Astrocyte of the spinal cord (primary cell): ENCODE data around the gene MYO3B.
A peak's percentile ranks its signal among the peaks of the same experiment; 100 is the strongest.

Experiments
- DNase-seq: peaks from one replicate; pipeline ENCODE4 v3.0.0; 2011; ENCODE audit warnings: low read depth, low spot score
- H3K4me3 ChIP-seq: 2 replicates; pipeline ENCODE4 v1.5.1; 2011; ENCODE audit warnings: low read depth, mild to moderate bottlenecking, low read length, moderate library complexity
- CTCF ChIP-seq: IDR thresholded peaks from 2 replicates; pipeline ENCODE4 v1.5.1; 2012; ENCODE audit warnings: low read depth, mild to moderate bottlenecking, low read length, inconsistent platforms
- in situ Hi-C: cut with HindIII; loops from 2 replicates; pipeline ENCODE4 v1.10.0; 2017; ENCODE audit warnings: low sequenced_read_pairs

The MYO3B gene

DNA sequence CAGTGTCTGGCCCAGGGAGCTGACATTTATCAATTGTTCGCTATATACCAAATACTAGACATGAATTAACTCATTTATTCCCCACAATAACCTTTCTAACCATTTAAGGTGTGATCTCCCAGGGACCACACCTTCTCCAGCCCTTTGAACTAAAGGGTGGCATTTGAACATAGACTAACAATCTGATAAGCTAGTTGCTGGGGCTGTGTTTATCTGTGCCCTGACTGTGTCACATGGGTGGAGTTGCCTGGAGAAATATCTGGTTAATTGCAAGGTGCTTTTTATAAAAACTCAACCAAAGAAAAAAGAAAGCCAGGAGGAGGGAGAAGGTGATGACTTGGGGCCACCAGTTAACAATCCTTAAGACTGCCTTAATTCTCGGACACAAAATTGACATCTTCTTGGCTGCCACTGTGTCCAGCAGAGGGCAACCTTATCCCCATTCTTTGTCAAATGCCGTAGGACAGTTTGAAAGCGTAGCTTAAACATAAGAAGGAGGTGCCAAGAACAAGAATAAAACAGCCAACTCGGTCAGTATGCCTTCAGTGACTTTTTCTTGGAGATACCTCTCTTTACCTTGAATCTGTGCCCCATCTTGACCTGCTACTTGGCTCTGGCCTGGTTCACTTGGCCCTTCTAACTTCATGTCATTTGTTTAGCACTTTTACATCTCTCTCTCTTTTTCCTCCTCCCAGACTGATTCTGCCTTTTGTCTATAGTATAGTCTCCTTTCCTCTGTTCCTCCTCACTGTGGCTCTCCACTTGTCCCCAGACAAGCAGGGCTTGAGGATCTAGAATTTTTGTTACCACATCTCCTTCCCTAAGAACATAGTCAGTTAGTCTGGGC is 183.4 kb downstream of the MYO3B start:
- in situ Hi-C loops: no loop called here
- H3K4me3 ChIP-seq: no peak overlapping the region
- TF ChIP-seq CTCF: peak; percentile 79
- peak; percentile 53 for DNase-seq

- no peak for TF ChIP-seq CTCF
- in situ Hi-C loops: no loop called here
- H3K4me3 ChIP-seq: no peak overlapping the region
- no peak for DNase-seq
Observed at GRCh38 chr2:170362313-170362870, 184.4 kb downstream of the MYO3B start.

GRCh38 chr2:170362871-170363631 is 185.1 kb downstream of the MYO3B start:
- DNase-seq: no peak
- in situ Hi-C loops: no loop called here
- no peak overlapping the region for H3K4me3 ChIP-seq
- no peak for TF ChIP-seq CTCF

DNA sequence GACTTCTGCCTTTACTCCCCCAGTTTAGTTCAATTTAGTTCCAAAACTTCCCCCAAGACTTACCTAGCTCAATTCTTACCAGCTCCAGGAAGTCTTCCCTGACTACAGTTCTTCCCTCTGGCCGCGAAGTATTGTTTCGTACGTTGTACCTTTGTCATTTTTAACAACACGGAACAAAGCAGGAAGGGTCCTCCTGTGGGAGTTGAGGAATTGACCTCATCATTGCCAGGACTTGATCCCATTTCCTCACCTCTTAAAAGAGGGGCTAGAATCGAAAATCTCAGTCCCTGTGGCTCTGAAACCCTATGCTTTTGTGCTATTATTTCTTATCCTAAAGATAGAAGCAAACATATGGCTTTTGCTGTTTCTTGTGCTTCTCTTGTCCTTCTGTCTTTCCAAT is 187.1 kb downstream of the MYO3B start:
- no peak for TF ChIP-seq CTCF
- no peak overlapping the region for H3K4me3 ChIP-seq
- in situ Hi-C loops: no loop called here
- no peak for DNase-seq

DNA sequence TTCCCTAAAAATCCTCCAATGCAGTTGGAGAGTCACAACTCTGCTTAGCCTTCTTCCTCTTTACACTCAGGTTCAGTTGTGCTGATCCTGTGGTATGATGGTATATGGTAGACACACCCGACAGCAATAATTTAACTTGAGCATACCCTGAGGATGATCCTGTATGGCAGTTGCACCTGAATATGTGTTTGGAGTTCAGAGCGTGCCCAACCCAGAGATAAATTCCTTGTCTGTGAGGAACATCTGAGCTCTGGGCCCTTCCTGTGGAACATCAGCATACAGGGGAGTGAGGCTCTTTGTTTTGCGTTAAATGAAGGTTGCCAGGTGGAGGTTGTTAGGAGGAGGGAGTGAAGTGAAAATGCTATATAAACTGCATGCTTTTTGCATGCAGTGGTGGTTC is 187.7 kb downstream of the MYO3B start:
- TF ChIP-seq CTCF: no peak
- H3K4me3 ChIP-seq: no peak overlapping the region
- in situ Hi-C loops: no loop called here
- no peak for DNase-seq

DNA sequence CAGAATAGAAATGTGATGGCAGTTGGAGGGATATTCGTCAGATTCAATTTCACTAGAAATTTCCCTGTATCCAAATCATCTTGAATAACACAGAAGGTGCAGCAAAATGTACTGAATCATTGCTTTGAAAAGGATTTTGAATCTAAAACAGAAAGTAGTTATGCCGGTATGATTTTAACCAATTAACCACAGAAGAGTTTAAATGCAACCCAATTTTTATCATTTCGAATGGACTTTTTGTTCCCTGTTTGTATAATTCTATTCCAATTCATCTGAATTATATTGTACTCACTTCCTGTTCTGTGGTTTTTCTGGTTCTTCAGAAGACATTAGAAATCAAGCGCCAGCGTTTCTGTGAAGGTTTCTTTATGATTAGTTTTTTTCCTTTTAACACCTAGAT is 190.4 kb downstream of the MYO3B start:
- no peak for DNase-seq
- no peak for TF ChIP-seq CTCF
- no peak overlapping the region for H3K4me3 ChIP-seq
- in situ Hi-C loops: no loop called here
